B cell (primary cell): Measurements from ENCODE around the gene NADSYN1. TPM values are rescaled to one million over a fixed set of nuclear protein-coding genes. Genes with fewer than 3 reads are reported as not detected.
A peak's percentile ranks its signal among the peaks of the same experiment; 100 is the strongest.

Experiments
- ATAC-seq: fragments of 200-7000 bp; cut with Tn5 transposase; one replicate; pipeline ENCODE4 v1.10.0; 2021; ENCODE audit warnings: low read depth, mild to moderate bottlenecking, moderate number of reproducible peaks, moderate library complexity
- CTCF ChIA-PET: fragments of 350-600 bp; sonication (Branson Sonifier 250); formaldehyde crosslinking; loops from one replicate; lab custom pipeline; 2021; ENCODE audit warnings: antibody characterized with exemption, inconsistent platforms; lab: Charles Lee
- POLR2A ChIA-PET: fragments of 350-600 bp; sonication (Branson Sonifier 250); formaldehyde crosslinking; loops from one replicate; lab custom pipeline; 2021; ENCODE audit warnings: antibody characterized with exemption; lab: Charles Lee
- DNase-seq: peaks from one replicate; pipeline ENCODE4 v3.0.0; 2013
- H2AFZ ChIP-seq: 2 replicates; pipeline ENCODE4 v1.6.1; 2012; ENCODE audit warnings: mild to moderate bottlenecking, low read depth, low read length; ENCODE audit not compliant: insufficient read depth, poor library complexity, severe bottlenecking
- H3K27ac ChIP-seq, 2 donors: 1 replicate in 1 of 2; 2 replicates in 1 of 2; pipeline ENCODE4 v1.5.1; 2012 to 2013; ENCODE audit warnings: low read length in 2 of 2, mild to moderate bottlenecking in 2 of 2, moderate library complexity in 1 of 2
- H3K27me3 ChIP-seq, 4 experiments: fragments of 200-600 bp in 1 of 4; sonication (generic) in 1 of 4; replicated peaks in 1 of 4; 1 replicate in 2 of 4; 2 replicates in 2 of 4; pipeline versions ENCODE4 v1.6.1 to v1.7.0; 2013 to 2016; ENCODE audit warnings: low read length in 3 of 4, mild to moderate bottlenecking in 2 of 4, mixed read lengths in 1 of 4, moderate library complexity in 1 of 4; ENCODE audit not compliant: insufficient read depth in 4 of 4, control insufficient read depth in 3 of 4; ENCODE audit errors: control extremely low read depth in 1 of 4
- H3K36me3 ChIP-seq, 2 experiments: replicated peaks in 1 of 2; 1 replicate in 1 of 2; 2 replicates in 1 of 2; pipeline versions ENCODE4 v1.6.1 to v1.7.1; 2013; ENCODE audit warnings: low read length in 1 of 2; ENCODE audit not compliant: insufficient read depth in 2 of 2, control insufficient read depth in 1 of 2; ENCODE audit errors: control extremely low read depth in 1 of 2, extremely low read depth in 1 of 2
- H3K4me1 ChIP-seq, 2 donors: fragments of 200-600 bp in 1 of 2; sonication (generic) in 1 of 2; 1 replicate in 1 of 2; 2 replicates in 1 of 2; pipeline versions ENCODE4 v1.5.1 to v1.6.1; 2013 to 2017; ENCODE audit warnings: low read length in 2 of 2; ENCODE audit not compliant: control insufficient read depth in 2 of 2, insufficient read depth in 2 of 2
- H3K4me2 ChIP-seq: replicated peaks from 2 replicates; pipeline ENCODE3; 2012; ENCODE audit warnings: mild to moderate bottlenecking, low read depth, low read length; ENCODE audit not compliant: poor library complexity, severe bottlenecking
- H3K4me3 ChIP-seq, 5 experiments: fragments of 200-600 bp in 1 of 5; sonication (generic) in 1 of 5; 1 replicate in 3 of 5; 2 replicates in 2 of 5; pipeline versions ENCODE4 v1.5.1 to v1.7.0; 2011 to 2016; ENCODE audit warnings: low read length in 4 of 5, mild to moderate bottlenecking in 4 of 5, low read depth in 2 of 5, control low read depth in 1 of 5, moderate library complexity in 1 of 5; ENCODE audit not compliant: insufficient read depth in 1 of 5; ENCODE audit errors: control extremely low read depth in 1 of 5, extremely low read depth in 1 of 5
- H3K79me2 ChIP-seq: fragments of 200-600 bp; sonication (generic); one replicate; pipeline ENCODE4 v1.6.0; 2016; ENCODE audit warnings: low read length; ENCODE audit not compliant: control insufficient read depth, insufficient read depth
- H3K9ac ChIP-seq: fragments of 200-600 bp; sonication (generic); 2 replicates; pipeline ENCODE4 v1.6.1; 2017; ENCODE audit warnings: mild to moderate bottlenecking, low read length, moderate library complexity
- H3K9me3 ChIP-seq, 3 donors: one replicate each; pipeline versions ENCODE4 v1.6.1 to v1.7.1; 2013; ENCODE audit warnings: low read length in 2 of 3; ENCODE audit not compliant: control insufficient read depth in 2 of 3, insufficient read depth in 1 of 3; ENCODE audit errors: control extremely low read depth in 1 of 3
- H4K20me1 ChIP-seq: 2 replicates; pipeline ENCODE4 v1.6.0; 2012; ENCODE audit warnings: mild to moderate bottlenecking, low read length; ENCODE audit not compliant: insufficient read depth, control insufficient read depth, poor library complexity, severe bottlenecking
- H3K27ac Mint-ChIP-seq: one replicate; pipeline ENCODE4 v1.8.0; 2021; ENCODE audit warnings: mixed read lengths
- H3K27me3 Mint-ChIP-seq: one replicate; pipeline ENCODE4 v1.8.0; 2021; ENCODE audit warnings: mixed read lengths
- H3K4me1 Mint-ChIP-seq: one replicate; pipeline ENCODE4 v1.8.0; 2021; ENCODE audit warnings: mixed read lengths
- H3K4me3 Mint-ChIP-seq: one replicate; pipeline ENCODE4 v1.8.0; 2021; ENCODE audit warnings: mixed read lengths
- H3K9me3 Mint-ChIP-seq: one replicate; pipeline ENCODE4 v1.8.0; 2022; ENCODE audit warnings: mixed read lengths; ENCODE audit not compliant: insufficient read depth
- EZH2 ChIP-seq: IDR thresholded peaks from 2 replicates; pipeline ENCODE4 v1.6.1; 2012; ENCODE audit warnings: borderline replicate concordance, low read depth, mild to moderate bottlenecking, moderate library complexity, low read length; ENCODE audit not compliant: insufficient read depth, poor library complexity, severe bottlenecking
- WGBS: methylation state at CpG from one replicate; pipeline ENCODE4 v1.1.5; 2013; ENCODE audit warnings: missing lambda C conversion rate; ENCODE audit not compliant: insufficient coverage; 5-methylcytosine and 5-hydroxymethylcytosine counted together
- intact Hi-C: fragments of 100-400 bp; cut with micrococcal nuclease; formaldehyde crosslinking; loops from one replicate; pipeline ENCODE4 v1.10.0; 2022
- polyA plus RNA-seq: library from polyadenylated mRNA; depleted of rRNA; stranded (reverse); fragments of >200 nt; gene quantifications from 2 replicates; pipeline ENCODE4 v1.2.3, GENCODE V29; 2012
- total RNA-seq, 2 donors: library from RNA; stranded (reverse); fragments of 120-200 nt in 1 of 2; gene quantifications; 1 replicate in 1 of 2; 2 replicates in 1 of 2; pipeline versions ENCODE4 v1.2.3 to v1.2.4, GENCODE V29; 2013 to 2022
- TF ChIP-seq, protein P1 (sequence below): fragments of 200-600 bp; IDR thresholded peaks from one replicate; pipeline ENCODE4 v1.8.0; 2022; ENCODE audit warnings: antibody characterized with exemption, mild to moderate bottlenecking

Gene NADSYN1
- total and polyA plus RNA-seq, 2 donors (not counting 1 experiment from before 2014, with no cell fraction given), result 153 to 222 TPM

DNA sequence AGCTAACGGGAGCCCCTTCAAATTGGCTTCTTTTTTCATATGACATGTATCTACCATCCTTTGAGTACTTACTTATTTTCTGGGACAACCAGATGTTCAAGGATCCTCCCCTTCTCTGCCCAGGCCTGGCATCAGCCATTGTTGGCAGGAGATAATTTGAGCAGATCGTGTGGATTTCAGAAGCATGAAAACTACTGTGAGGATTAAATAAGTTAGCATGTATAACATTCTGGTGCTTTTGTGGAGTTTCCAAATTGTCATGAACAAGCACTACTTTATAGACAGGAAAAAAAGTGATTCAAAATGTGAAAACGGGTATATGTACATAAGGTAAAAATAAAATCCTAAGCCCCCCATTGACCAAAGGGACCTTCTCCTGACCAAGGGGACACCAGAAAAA, 2.1 kb upstream of the NADSYN1 start:
- H3K4me1 Mint-ChIP-seq, result peaks cover 53% of the 10 kb centered on the region
- H3K4me3 Mint-ChIP-seq, result peak overlapping the region; percentile 15
- no peak overlapping the region for H2AFZ ChIP-seq
- ChIA-PET POLR2A (no interaction called here), CTCF (no interaction called here)
- no peak overlapping the region for H3K4me2 ChIP-seq
- ATAC-seq (no peak), DNase-seq (no peak)
- H3K27me3 Mint-ChIP-seq, result no peaks in the 10 kb centered on the region
- no peak overlapping the region for H3K27ac ChIP-seq
- WGBS, result no CpG with 5 or more reads among the region's 3 CpGs
- peaks cover 31 to 51% of the 10 kb centered on the region in 2 donors for H3K4me1 ChIP-seq
- peaks cover 35% of the 10 kb centered on the region for H3K79me2 ChIP-seq
- H4K20me1 ChIP-seq, result peaks cover 20% of the 10 kb centered on the region
- no peak overlapping the region for H3K9ac ChIP-seq
- H3K9me3 ChIP-seq, result peaks cover 0 to 5% (median under 1%) of the 10 kb centered on the region in 3 donors
- H3K27me3 ChIP-seq, result no peaks in the 10 kb centered on the region
- H3K4me3 ChIP-seq, result no peak overlapping the region
- H3K27ac Mint-ChIP-seq, result peak overlapping the region; percentile 29
- TF ChIP-seq, protein P1, sequence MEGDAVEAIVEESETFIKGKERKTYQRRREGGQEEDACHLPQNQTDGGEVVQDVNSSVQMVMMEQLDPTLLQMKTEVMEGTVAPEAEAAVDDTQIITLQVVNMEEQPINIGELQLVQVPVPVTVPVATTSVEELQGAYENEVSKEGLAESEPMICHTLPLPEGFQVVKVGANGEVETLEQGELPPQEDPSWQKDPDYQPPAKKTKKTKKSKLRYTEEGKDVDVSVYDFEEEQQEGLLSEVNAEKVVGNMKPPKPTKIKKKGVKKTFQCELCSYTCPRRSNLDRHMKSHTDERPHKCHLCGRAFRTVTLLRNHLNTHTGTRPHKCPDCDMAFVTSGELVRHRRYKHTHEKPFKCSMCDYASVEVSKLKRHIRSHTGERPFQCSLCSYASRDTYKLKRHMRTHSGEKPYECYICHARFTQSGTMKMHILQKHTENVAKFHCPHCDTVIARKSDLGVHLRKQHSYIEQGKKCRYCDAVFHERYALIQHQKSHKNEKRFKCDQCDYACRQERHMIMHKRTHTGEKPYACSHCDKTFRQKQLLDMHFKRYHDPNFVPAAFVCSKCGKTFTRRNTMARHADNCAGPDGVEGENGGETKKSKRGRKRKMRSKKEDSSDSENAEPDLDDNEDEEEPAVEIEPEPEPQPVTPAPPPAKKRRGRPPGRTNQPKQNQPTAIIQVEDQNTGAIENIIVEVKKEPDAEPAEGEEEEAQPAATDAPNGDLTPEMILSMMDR, result no peak
- no peak for TF ChIP-seq EZH2
- intact Hi-C loops, result loop anchor here (5.0 to 10.0 kb wide), 2 partner anchors 334 to 1249 kb away; partner anchors contain the start of gene FADD
- H3K36me3 ChIP-seq, result peaks cover 0 to 11% of the 10 kb centered on the region in 2 experiments
- no peaks in the 10 kb centered on the region for H3K9me3 Mint-ChIP-seq

DNA sequence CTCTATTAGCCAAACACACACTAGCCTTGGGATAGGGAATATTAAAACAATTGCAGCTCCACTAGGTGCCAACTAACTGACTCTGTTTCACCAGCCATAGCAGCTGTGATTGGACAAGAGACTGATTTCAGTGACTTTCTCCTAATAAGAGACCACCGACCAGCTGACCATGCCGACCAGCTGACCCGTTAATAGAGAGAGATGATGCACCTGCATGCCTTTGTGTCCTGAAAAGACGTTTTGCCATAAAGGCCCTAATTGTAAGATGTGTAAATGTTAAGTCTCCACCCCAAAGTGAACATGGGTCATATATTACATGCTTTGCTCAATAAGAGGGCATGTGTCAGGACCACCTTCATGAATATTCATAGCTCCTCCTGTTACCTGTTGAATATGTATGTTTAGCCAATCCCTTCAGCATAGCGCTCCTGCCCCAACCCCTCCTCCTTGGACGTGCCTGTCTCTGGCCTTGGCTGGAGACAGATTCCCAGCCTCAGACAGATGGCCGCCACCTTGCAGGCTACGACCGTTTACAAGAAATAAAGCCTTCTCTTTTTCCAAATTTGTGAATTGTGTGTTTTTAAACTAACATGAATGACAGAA, 1.3 kb upstream of the NADSYN1 start:
- H3K79me2 ChIP-seq, result peaks cover 42% of the 10 kb centered on the region
- H3K9ac ChIP-seq, result peak overlapping the region; percentile 89
- no peaks in the 10 kb centered on the region for H3K9me3 ChIP-seq
- H3K27me3 Mint-ChIP-seq, result no peaks in the 10 kb centered on the region
- no peak for DNase-seq
- H3K27me3 ChIP-seq, result no peaks in the 10 kb centered on the region
- ATAC-seq, result no peak
- peaks cover 0 to 18% of the 10 kb centered on the region in 2 experiments for H3K36me3 ChIP-seq
- ChIA-PET POLR2A (no interaction called here), CTCF (no interaction called here)
- peaks cover 27% of the 10 kb centered on the region for H4K20me1 ChIP-seq
- WGBS, result 96% methylated on average over 4 of the region's 9 CpGs
- H3K4me2 ChIP-seq, result peak overlapping the region; percentile 86
- H3K9me3 Mint-ChIP-seq, result no peaks in the 10 kb centered on the region
- peak overlapping the region; percentile 87 for H3K27ac Mint-ChIP-seq
- peak overlapping the region; percentile 93 for H3K4me3 Mint-ChIP-seq
- peak overlapping the region; percentile 86 to 98 (median 94) for H3K4me3 ChIP-seq
- peak overlapping the region; percentile 87 for H2AFZ ChIP-seq
- H3K4me1 Mint-ChIP-seq, result peaks cover 60% of the 10 kb centered on the region
- peak overlapping the region in 1 of 2 donors; percentile 80 for H3K27ac ChIP-seq
- TF ChIP-seq, protein P1, result no peak
- TF ChIP-seq EZH2, result no peak
- intact Hi-C loops, result loop anchor here (2.0 to 10.0 kb wide), 3 partner anchors 199 to 1249 kb away; partner anchors contain the start of genes FADD and SHANK2
- peaks cover 31 to 51% of the 10 kb centered on the region in 2 donors for H3K4me1 ChIP-seq
